Activated CD4-positive, alpha-beta memory T cell treated with anti-CD3 and anti-CD28 coated beads, Interleukin-2, amount 10 ng/mL, durations not matched to agents 7 days and 5 days (primary cell): ENCODE data around the gene KRT38. TPM values are rescaled to one million over a fixed set of nuclear protein-coding genes. Genes with fewer than 3 reads are reported as not detected.

Experiments
- CTCF ChIA-PET: fragments of 350-600 bp; sonication (Branson Sonifier 250); formaldehyde crosslinking; loops from one replicate; lab custom pipeline; 2021; ENCODE audit warnings: antibody characterized with exemption, inconsistent platforms; lab: Charles Lee
- POLR2A ChIA-PET: fragments of 350-600 bp; sonication (Branson Sonifier 250); formaldehyde crosslinking; loops from one replicate; lab custom pipeline; 2021; ENCODE audit warnings: antibody characterized with exemption; lab: Charles Lee
- DNase-seq: peaks from one replicate; pipeline ENCODE4 v3.0.0-alpha.2; 2020
- H3K27ac Mint-ChIP-seq: one replicate; pipeline ENCODE4 v1.8.0; 2021; ENCODE audit warnings: mild to moderate bottlenecking, mixed read lengths
- H3K27me3 Mint-ChIP-seq: one replicate; pipeline ENCODE4 v1.8.0; 2021; ENCODE audit warnings: mixed read lengths
- H3K36me3 Mint-ChIP-seq: one replicate; pipeline ENCODE4 v1.8.0; 2021; ENCODE audit warnings: low read depth, mixed read lengths
- H3K4me1 Mint-ChIP-seq: one replicate; pipeline ENCODE4 v1.8.0; 2021; ENCODE audit warnings: mixed read lengths
- H3K4me3 Mint-ChIP-seq: one replicate; pipeline ENCODE4 v1.8.0; 2021; ENCODE audit warnings: mild to moderate bottlenecking, mixed read lengths
- H3K9me3 Mint-ChIP-seq: one replicate; pipeline ENCODE4 v1.8.0; 2021; ENCODE audit warnings: mixed read lengths
- total RNA-seq, 2 experiments: library from RNA; stranded (reverse); gene quantifications; one replicate each; pipeline ENCODE4 v1.2.3, GENCODE V29; 2021

KRT38 gene
- total RNA-seq, 2 experiments from 2014 or later, result not detected

DNA sequence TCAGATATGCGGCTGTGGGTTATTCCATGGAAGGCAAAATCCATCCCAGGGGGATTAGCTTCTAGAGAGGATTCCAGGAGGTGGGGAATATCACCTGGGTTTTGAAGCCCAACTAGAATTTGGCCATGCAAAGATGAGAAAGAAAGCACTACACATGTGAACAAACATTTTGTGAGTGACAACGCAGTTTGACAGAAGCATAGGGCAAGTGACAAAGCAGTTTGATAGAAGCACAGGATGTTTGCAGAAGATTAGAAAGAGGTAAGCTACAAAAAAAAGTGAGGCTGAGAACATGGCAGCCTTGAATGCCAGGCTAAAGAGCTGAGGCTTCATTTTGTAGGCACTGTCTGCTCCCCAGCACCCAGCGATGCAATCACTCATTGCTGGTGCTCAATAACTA, 12.3 kb upstream of the KRT38 start:
- ChIA-PET CTCF (no interaction called here), POLR2A (no interaction called here)
- Mint-ChIP-seq H3K4me1 (no peaks in the 10 kb centered on the region), H3K9me3 (no peaks in the 10 kb centered on the region), H3K27me3 (no peaks in the 10 kb centered on the region), H3K36me3 (no peaks in the 10 kb centered on the region), H3K4me3 (no peak overlapping the region), H3K27ac (no peak overlapping the region)
- DNase-seq, result no peak

DNA sequence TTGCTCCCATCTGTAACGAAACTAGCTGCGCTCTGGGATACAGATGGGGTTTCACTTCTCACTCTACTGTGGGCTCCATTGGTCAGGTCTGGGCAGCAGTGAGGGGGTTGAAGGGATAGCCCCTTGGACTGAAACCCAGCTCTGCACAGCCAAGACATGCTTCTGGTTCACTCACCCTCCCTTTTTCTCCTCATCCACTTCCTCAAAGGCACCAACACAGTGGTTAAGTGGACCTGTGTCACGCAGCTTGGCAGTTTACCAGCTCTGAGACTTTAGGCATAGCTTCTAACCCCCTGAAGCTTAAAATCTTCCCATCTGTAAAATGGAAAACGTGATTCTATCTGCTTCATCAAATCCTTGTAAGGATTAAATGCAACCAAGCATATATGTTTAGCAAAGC, 11.5 kb upstream of the KRT38 start:
- no peak for DNase-seq
- no peak overlapping the region for H3K4me3 Mint-ChIP-seq
- H3K27me3 Mint-ChIP-seq, result no peaks in the 10 kb centered on the region
- POLR2A ChIA-PET, result no interaction called here
- CTCF ChIA-PET, result interaction anchor here (0.8 kb wide), 1 partner anchor 97 kb away, joined by 3 read pairs; no protein-coding TSS in a partner anchor
- no peak overlapping the region for H3K27ac Mint-ChIP-seq
- no peaks in the 10 kb centered on the region for H3K4me1 Mint-ChIP-seq
- no peaks in the 10 kb centered on the region for H3K36me3 Mint-ChIP-seq
- no peaks in the 10 kb centered on the region for H3K9me3 Mint-ChIP-seq

DNA sequence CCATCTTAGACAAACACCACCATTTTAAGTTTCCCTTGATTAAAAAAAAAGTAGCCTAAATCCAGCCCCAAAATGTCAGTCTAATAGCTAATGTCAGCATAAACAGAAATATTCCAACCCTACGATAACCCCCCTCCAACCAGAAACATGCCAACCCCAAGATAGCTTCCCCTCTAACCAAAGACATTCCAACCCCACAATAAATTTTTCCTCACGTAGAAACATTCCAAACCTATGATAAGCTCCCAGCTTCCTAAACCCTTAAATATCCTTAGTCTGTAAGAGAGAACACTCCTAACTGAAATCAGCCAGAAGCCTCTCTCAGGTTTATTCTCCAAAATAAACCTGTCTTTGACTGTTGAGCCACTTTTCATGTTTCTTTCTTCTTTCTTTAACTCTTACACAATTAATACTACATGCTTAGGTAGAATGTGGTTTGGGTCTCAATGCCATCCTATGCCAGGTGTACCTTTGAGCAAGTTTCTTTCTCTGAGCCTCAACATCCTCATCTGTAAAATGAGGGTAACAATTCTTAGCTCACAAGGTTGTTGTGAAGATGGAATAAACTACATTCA, 10.5 kb upstream of the KRT38 start:
- Mint-ChIP-seq H3K4me3 (no peak overlapping the region), H3K27ac (no peak overlapping the region), H3K4me1 (no peaks in the 10 kb centered on the region), H3K27me3 (no peaks in the 10 kb centered on the region), H3K9me3 (no peaks in the 10 kb centered on the region), H3K36me3 (no peaks in the 10 kb centered on the region)
- ChIA-PET POLR2A (no interaction called here), CTCF (no interaction called here)
- no peak for DNase-seq

DNA sequence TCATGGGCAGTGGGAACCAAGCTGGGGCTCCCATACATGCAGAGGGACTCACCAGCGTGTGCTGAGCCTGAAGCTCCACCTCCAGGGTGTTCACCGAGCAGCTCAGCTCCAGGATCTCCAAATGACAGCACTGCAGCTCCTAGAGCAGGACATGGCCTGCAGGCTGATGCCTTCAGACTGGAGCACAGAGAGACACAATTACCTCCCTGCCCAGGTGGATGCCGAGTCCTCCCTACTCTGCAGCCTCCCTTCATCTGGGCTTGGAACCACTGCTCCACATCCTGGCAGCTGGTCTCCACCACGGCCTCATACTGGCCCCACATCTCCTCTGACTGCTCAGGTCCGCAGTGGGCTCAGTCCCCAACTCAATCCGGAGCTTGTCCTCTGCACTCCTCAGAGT, 8.2 kb upstream of the KRT38 start:
- DNase-seq, result no peak
- Mint-ChIP-seq H3K27ac (no peak overlapping the region), H3K4me3 (no peak overlapping the region), H3K4me1 (no peaks in the 10 kb centered on the region), H3K36me3 (no peaks in the 10 kb centered on the region), H3K27me3 (peaks cover 3% of the 10 kb centered on the region), H3K9me3 (no peaks in the 10 kb centered on the region)
- POLR2A ChIA-PET, result no interaction called here
- CTCF ChIA-PET, result no interaction called here

DNA sequence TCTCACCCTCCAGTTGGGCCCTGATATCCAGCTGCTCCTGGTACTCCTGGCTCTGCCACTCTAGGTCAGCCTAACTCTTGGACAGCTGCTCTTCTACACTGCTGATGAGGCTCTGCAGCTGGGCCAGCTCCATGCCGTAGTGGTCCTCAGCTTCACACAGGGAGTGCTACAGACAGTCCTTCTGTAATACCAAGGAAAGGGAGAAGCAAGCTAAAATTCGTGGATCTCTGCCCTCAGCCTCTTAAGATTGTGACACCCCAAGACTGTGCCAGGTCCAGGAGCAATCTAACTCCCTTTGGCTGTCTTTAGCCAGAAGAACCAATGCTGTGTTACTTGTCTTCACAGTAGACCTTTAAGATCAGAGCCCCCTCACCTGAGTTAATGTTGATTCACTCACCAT, 7.7 kb upstream of the KRT38 start:
- Mint-ChIP-seq H3K27ac (no peak overlapping the region), H3K9me3 (no peaks in the 10 kb centered on the region), H3K4me3 (no peak overlapping the region), H3K36me3 (no peaks in the 10 kb centered on the region), H3K27me3 (peaks cover 3% of the 10 kb centered on the region), H3K4me1 (no peaks in the 10 kb centered on the region)
- ChIA-PET POLR2A (no interaction called here), CTCF (no interaction called here)
- DNase-seq, result no peak

DNA sequence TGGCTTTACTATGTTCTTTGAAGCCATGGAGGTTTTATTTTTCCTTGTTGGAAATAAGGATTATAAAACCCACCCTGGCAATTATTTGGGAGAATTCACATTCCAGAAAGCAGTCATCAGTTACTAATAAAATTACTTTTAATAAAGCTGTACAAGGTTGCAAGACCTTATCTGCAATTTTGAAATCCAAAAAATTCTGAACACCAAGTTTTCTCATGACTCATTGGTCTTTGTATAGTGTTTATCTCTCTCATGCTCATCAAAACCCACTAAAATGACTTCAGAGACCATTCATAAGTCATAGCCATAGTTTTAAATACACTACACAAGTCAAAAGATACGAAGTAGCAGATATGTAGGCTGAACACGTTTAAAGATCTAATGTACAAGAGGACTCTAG, 6.0 kb upstream of the KRT38 start:
- H3K9me3 Mint-ChIP-seq, result no peaks in the 10 kb centered on the region
- DNase-seq, result no peak
- CTCF ChIA-PET, result no interaction called here
- H3K27ac Mint-ChIP-seq, result no peak overlapping the region
- H3K36me3 Mint-ChIP-seq, result no peaks in the 10 kb centered on the region
- H3K4me1 Mint-ChIP-seq, result no peaks in the 10 kb centered on the region
- POLR2A ChIA-PET, result no interaction called here
- H3K4me3 Mint-ChIP-seq, result no peak overlapping the region
- H3K27me3 Mint-ChIP-seq, result peaks cover 5% of the 10 kb centered on the region

DNA sequence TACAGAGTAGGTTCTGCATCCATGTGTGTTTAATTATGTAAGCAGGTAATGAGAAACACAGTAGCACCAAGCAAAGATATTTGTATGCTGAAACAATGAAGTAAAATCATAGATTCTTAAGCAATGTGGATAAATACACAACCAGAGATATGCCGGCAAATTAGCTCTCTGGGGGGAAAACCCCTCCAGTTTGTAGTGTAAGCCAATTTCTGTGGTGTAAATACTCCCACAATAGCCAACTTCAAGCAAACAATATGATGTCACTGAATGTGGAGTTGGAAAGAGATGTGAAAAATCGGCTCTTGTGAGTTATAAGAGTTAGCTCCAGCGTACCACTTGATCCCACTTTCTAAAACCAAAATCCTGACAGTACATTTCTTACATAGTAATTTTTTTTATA, 3.9 kb upstream of the KRT38 start:
- DNase-seq, result no peak
- Mint-ChIP-seq H3K4me3 (no peak overlapping the region), H3K4me1 (no peaks in the 10 kb centered on the region), H3K9me3 (no peaks in the 10 kb centered on the region), H3K27me3 (peaks cover 5% of the 10 kb centered on the region), H3K36me3 (no peaks in the 10 kb centered on the region), H3K27ac (no peak overlapping the region)
- CTCF ChIA-PET, result no interaction called here
- POLR2A ChIA-PET, result no interaction called here

DNA sequence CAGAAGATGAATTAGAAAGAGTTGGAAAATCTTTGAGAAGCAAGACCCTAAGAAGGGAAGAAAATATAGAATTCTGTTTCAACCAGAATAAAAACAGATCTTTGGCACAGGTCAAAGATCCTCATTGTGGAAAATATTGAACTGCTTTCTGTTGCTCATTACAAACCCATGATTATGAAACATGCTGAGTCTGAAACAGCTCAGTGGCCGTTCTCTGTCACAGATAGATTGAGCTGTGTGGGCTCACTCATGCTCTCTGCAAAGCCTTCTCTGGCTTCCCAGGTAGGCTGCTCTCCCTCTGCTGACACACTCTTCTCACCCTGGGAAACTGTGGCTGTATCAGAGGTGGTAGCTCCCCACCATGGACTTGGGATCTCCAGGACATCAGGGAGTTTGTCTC, 3.4 kb upstream of the KRT38 start:
- ChIA-PET CTCF (no interaction called here), POLR2A (no interaction called here)
- H3K4me3 Mint-ChIP-seq, result no peak overlapping the region
- no peaks in the 10 kb centered on the region for H3K36me3 Mint-ChIP-seq
- H3K27ac Mint-ChIP-seq, result no peak overlapping the region
- peaks cover 5% of the 10 kb centered on the region for H3K27me3 Mint-ChIP-seq
- H3K4me1 Mint-ChIP-seq, result no peaks in the 10 kb centered on the region
- no peaks in the 10 kb centered on the region for H3K9me3 Mint-ChIP-seq
- no peak for DNase-seq

DNA sequence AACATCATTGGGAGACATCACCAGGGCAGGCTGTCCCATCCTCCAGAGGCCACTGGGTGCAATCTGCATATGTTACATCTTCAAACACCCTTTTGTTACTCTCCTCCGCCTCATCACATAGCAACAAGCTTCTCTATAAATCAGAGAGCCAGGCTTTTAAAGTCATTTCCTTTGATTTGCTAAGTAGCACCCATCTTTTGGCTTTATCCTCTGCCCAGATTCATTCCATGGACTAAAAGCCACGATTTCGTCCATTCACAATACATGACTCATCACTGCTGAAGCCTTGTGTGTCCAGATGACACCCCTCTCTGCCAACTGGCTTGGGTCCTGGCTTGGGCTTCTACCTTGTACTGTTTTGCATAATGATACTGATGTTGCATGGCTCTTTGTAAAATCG, 2.0 kb upstream of the KRT38 start:
- Mint-ChIP-seq H3K27ac (no peak overlapping the region), H3K4me3 (no peak overlapping the region), H3K36me3 (no peaks in the 10 kb centered on the region), H3K4me1 (no peaks in the 10 kb centered on the region), H3K9me3 (no peaks in the 10 kb centered on the region), H3K27me3 (peaks cover 5% of the 10 kb centered on the region)
- DNase-seq, result no peak
- ChIA-PET CTCF (no interaction called here), POLR2A (no interaction called here)

DNA sequence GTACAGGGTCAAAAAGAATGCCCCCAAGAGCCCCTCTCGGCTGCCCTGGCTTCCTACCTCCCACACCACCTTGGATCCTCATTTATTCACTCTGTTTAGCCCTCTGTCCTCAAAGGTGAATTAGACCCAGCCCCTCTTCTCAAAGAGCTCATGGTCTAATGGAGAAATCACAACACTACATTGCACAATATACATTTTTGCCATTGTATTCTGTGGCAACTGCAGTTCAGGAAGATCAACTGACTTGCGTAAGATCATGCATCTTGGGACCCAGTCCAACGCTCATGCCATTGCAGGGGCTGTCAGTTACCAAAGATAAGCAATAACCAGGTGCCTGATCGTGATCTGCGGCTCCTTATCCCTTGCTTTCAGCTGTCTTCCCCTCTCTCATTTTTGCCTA, 1.4 kb downstream of the KRT38 start:
- DNase-seq, result no peak
- Mint-ChIP-seq H3K9me3 (no peaks in the 10 kb centered on the region), H3K27ac (no peak overlapping the region), H3K4me3 (no peak overlapping the region), H3K36me3 (no peaks in the 10 kb centered on the region), H3K27me3 (peaks cover 3% of the 10 kb centered on the region), H3K4me1 (no peaks in the 10 kb centered on the region)
- POLR2A ChIA-PET, result no interaction called here
- CTCF ChIA-PET, result no interaction called here

DNA sequence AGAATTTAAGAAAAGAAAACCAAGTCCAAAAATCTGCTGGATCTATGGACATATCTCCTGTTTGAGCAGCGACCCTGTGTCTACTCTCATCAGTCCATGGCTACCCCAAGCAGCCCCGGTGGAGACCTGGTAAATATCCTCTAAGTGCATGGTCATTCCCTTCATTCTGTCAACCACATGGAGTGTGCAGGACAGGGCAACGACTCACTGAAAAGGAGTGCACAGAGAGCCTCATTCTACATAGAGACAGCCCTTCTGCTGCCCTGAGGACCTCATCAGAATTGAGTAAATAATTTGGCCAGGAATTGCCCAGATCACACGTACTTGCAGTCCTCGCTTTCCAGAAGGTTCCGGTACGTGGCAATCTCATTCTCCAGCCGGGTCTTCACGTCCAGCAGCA, 3.0 kb downstream of the KRT38 start:
- H3K36me3 Mint-ChIP-seq, result no peaks in the 10 kb centered on the region
- ChIA-PET POLR2A (no interaction called here), CTCF (no interaction called here)
- no peaks in the 10 kb centered on the region for H3K4me1 Mint-ChIP-seq
- DNase-seq, result no peak
- no peak overlapping the region for H3K4me3 Mint-ChIP-seq
- H3K27ac Mint-ChIP-seq, result no peak overlapping the region
- peaks cover 1% of the 10 kb centered on the region for H3K27me3 Mint-ChIP-seq
- no peaks in the 10 kb centered on the region for H3K9me3 Mint-ChIP-seq

DNA sequence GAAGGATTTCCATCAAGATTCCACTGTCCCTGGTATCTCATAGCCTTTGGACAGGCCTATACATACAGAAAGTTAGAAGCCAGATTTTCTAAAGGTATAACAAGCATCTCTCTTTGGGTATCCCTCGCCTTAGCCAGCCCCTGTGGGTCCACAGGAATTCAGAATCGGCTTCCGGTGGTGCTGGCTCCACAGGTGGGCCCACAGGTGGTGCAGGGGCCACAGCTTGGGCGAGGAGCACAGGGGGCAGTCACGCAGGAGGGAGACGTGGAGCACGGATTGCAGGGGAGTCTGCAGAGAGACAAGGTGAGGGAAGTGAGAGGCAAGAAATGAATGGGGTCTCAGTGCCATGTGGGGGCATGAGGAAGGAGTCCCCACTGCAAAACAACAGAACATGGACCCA, 3.5 kb downstream of the KRT38 start:
- no peaks in the 10 kb centered on the region for H3K36me3 Mint-ChIP-seq
- H3K4me3 Mint-ChIP-seq, result no peak overlapping the region
- H3K27me3 Mint-ChIP-seq, result peaks cover 1% of the 10 kb centered on the region
- no peaks in the 10 kb centered on the region for H3K9me3 Mint-ChIP-seq
- H3K27ac Mint-ChIP-seq, result no peak overlapping the region
- no peaks in the 10 kb centered on the region for H3K4me1 Mint-ChIP-seq
- ChIA-PET CTCF (no interaction called here), POLR2A (no interaction called here)
- no peak for DNase-seq

DNA sequence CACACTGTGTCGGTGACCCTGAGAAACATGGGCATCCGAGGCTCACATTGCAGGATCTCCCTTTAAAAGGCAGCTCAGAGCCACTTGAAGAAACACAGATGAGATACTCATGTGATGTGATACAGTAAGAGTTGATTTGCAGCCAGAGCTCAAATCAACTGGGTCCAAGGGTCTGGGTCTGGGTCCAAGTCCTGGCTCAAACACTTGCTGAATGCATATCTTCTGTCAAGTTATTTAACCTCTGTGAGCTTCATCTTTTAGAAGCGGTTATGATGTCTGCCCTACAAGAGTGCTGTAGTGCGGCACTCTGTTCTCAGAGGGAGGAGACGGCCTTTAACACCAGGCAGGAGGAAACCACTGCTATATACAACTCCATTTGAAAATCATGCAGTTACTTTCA, 6.4 kb downstream of the KRT38 start:
- ChIA-PET POLR2A (no interaction called here), CTCF (no interaction called here)
- no peak for DNase-seq
- no peaks in the 10 kb centered on the region for H3K9me3 Mint-ChIP-seq
- H3K36me3 Mint-ChIP-seq, result no peaks in the 10 kb centered on the region
- H3K4me1 Mint-ChIP-seq, result no peaks in the 10 kb centered on the region
- peaks cover 2% of the 10 kb centered on the region for H3K27me3 Mint-ChIP-seq
- no peak overlapping the region for H3K27ac Mint-ChIP-seq
- no peak overlapping the region for H3K4me3 Mint-ChIP-seq

DNA sequence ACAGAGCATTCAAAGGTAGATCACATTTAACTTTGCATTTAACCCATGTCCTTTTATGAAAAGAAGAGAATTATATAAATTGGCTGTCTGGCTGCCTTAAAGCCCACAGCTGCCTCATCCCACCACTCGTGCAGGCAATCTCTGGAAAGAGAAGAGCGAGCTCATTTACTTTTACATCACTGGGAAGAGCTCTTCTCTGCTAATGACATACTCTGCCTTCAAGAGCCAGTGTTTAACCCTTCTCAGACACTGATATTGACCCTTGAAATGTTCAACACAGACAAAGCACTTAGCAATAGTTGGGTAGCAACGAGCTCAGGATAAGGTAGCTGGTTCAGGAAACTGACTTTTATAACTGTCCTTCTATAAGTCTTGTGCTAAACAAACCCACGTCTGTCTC, 6.8 kb downstream of the KRT38 start:
- H3K27me3 Mint-ChIP-seq, result peaks cover 2% of the 10 kb centered on the region
- H3K4me1 Mint-ChIP-seq, result no peaks in the 10 kb centered on the region
- POLR2A ChIA-PET, result no interaction called here
- no peaks in the 10 kb centered on the region for H3K9me3 Mint-ChIP-seq
- no peak overlapping the region for H3K4me3 Mint-ChIP-seq
- no peak overlapping the region for H3K27ac Mint-ChIP-seq
- no peak for DNase-seq
- CTCF ChIA-PET, result no interaction called here
- no peaks in the 10 kb centered on the region for H3K36me3 Mint-ChIP-seq
